Gastrocnemius medialis (tissue), 4 donors: ENCODE measurements around the gene FEM1B.

Experiments used
- POLR2A ChIP-seq, 2 donors: fragments of 450-650 bp; IDR thresholded peaks; one replicate each; pipeline ENCODE4 v1.6.1; 2017; ENCODE audit warnings: antibody characterized with exemption in 2 of 2, mild to moderate bottlenecking in 2 of 2, moderate library complexity in 2 of 2
- TF ChIP-seq, protein P1 (sequence below), 5 experiments: fragments of 450-650 bp in 3 of 5; fragments of 200-600 bp in 2 of 5; sonication (generic) in 2 of 5; IDR thresholded peaks in 4 of 5; conservative IDR thresholded peaks in 1 of 5; 1 replicate in 4 of 5; 2 replicates in 1 of 5; pipeline ENCODE4 v1.5.1; 2016 to 2019; ENCODE audit warnings: antibody characterized with exemption in 5 of 5, mild to moderate bottlenecking in 3 of 5, moderate library complexity in 3 of 5

DNA sequence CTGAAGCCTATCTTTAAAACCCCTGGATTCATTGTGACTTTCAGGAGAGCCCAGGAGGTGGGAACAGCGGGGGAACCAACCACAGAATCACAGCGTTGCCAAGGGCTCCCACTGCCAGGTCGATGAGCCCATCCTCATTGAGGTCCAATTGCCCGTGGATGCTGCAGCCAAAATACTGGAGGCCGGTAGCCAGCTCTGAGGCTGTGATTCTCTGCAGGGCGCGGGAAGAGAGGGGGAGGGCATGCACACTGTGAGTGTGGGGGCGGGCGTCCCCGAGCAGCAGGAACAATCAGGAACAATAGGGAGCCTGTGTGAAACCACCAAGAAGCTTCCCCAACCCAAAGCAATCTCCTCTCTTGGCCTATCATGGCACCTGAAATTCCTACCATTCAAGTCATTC lies 53.4 kb downstream of the FEM1B start:
- no peak for TF ChIP-seq POLR2A (IDR thresholded peaks at IDR 0.05)
- TF ChIP-seq, protein P1, sequence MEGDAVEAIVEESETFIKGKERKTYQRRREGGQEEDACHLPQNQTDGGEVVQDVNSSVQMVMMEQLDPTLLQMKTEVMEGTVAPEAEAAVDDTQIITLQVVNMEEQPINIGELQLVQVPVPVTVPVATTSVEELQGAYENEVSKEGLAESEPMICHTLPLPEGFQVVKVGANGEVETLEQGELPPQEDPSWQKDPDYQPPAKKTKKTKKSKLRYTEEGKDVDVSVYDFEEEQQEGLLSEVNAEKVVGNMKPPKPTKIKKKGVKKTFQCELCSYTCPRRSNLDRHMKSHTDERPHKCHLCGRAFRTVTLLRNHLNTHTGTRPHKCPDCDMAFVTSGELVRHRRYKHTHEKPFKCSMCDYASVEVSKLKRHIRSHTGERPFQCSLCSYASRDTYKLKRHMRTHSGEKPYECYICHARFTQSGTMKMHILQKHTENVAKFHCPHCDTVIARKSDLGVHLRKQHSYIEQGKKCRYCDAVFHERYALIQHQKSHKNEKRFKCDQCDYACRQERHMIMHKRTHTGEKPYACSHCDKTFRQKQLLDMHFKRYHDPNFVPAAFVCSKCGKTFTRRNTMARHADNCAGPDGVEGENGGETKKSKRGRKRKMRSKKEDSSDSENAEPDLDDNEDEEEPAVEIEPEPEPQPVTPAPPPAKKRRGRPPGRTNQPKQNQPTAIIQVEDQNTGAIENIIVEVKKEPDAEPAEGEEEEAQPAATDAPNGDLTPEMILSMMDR (IDR thresholded peaks at IDR 0.05 in 4 of 5, conservative IDR thresholded peaks at IDR 0.05 in 1 of 5) = no peak
